Head of caudate nucleus (tissue), 42 donors: ENCODE results near the gene CNGA3.
"Not testable (repeated sequence)": the region's sequence is repeated elsewhere in the genome, so short reads cannot be mapped to it uniquely, and the experiment has no call there.

ENCODE experiments used
- DNase-seq, 42 donors: peaks; one replicate each; pipeline versions ENCODE4 v3.0.0 to v3.0.0-alpha.2; 2020 to 2021; ENCODE audit warnings: mixed read lengths in 7 of 42
- intact Hi-C: fragments of 100-400 bp; cut with DNase I; formaldehyde crosslinking; loops from one replicate; pipeline ENCODE4 v1.15.0; 2022

Gene CNGA3

GRCh38 chr2:98390571-98391476, 44.6 kb downstream of the CNGA3 start:
- DNase-seq = peak in 4 of 42 donors; percentile 5 to 42 (median 26)
- intact Hi-C loops = no loop called here

- DNase-seq = peak in 2 of 42 donors; percentile 12 to 17
- intact Hi-C loops = no loop called here
Measured at GRCh38 chr2:98391581-98392270, 45.5 kb downstream of the CNGA3 start.

GRCh38 chr2:98393354-98393753, 47.1 kb downstream of the CNGA3 start:
- intact Hi-C loops = no loop called here
- no peak for DNase-seq

GRCh38 chr2:98394595-98395153, 48.4 kb downstream of the CNGA3 start:
- intact Hi-C loops = no loop called here
- DNase-seq = peak in 1 of 42 donors; percentile 44

- intact Hi-C loops = no loop called here
- DNase-seq = no peak
Measured at GRCh38 chr2:98395977-98396376, 49.7 kb downstream of the CNGA3 start.

GRCh38 chr2:98396745-98397355, 50.6 kb downstream of the CNGA3 start:
- no peak for DNase-seq
- intact Hi-C loops = no loop called here

- intact Hi-C loops = no loop called here
- DNase-seq = peak in 1 of 42 donors; percentile 10
Measured at GRCh38 chr2:98399140-98399539, 52.9 kb downstream of the CNGA3 start.

- peak in 2 of 42 donors; percentile 4 to 29 for DNase-seq
- intact Hi-C loops = no loop called here
Measured at GRCh38 chr2:98403878-98404277, 57.6 kb downstream of the CNGA3 start.

GRCh38 chr2:98404556-98405250, 58.4 kb downstream of the CNGA3 start:
- intact Hi-C loops = no loop called here
- peak in 2 of 42 donors; percentile 25 to 36 for DNase-seq

- DNase-seq = peak in 1 of 42 donors; percentile 4
- intact Hi-C loops = no loop called here
Measured at GRCh38 chr2:98405301-98405700, 59.0 kb downstream of the CNGA3 start.

GRCh38 chr2:98408155-98408554, 61.9 kb downstream of the CNGA3 start:
- intact Hi-C loops = no loop called here
- peak in 1 of 42 donors; percentile 26 for DNase-seq

- peak in 19 of 42 donors; percentile 17 to 78 (median 46) for DNase-seq
- intact Hi-C loops = no loop called here
Measured at GRCh38 chr2:98412751-98413458, 66.6 kb downstream of the CNGA3 start.

- intact Hi-C loops = not testable (repeated sequence)
- peak in 1 of 42 donors; percentile 27 for DNase-seq
Measured at GRCh38 chr2:98414246-98414645, 68.0 kb downstream of the CNGA3 start.

GRCh38 chr2:98415719-98416248, 69.5 kb downstream of the CNGA3 start:
- DNase-seq = peak in 1 of 42 donors; percentile 17
- intact Hi-C loops = not testable (repeated sequence)

GRCh38 chr2:98416383-98417159, 70.3 kb downstream of the CNGA3 start:
- intact Hi-C loops = no loop called here

GRCh38 chr2:98419544-98419943, 73.3 kb downstream of the CNGA3 start:
- intact Hi-C loops = no loop called here
- DNase-seq = peak in 1 of 42 donors; percentile 10

More at GRCh38 chr2:98416383-98417159, 70.3 kb downstream of the CNGA3 start:
- peak in 6 of 42 donors; percentile 15 to 42 (median 36) for DNase-seq
